ENCODE results near the gene HTRA3.

- no peak for TF ChIP-seq CTCF (IDR thresholded peaks at IDR 0.05)
- TF ChIP-seq POLR2A (IDR thresholded peaks at IDR 0.05), result no peak
- no peak for TF ChIP-seq EP300 (IDR thresholded peaks at IDR 0.05)
- no peak for TF ChIP-seq POLR2AphosphoS5 (IDR thresholded peaks at IDR 0.05)
These were observed 61.4 kb downstream of the HTRA3 start for GRCh38 chr4:8330821-8331574.

Data from suprapubic skin (tissue), 4 donors.